OCI-LY7 (cell line): Measurements from ENCODE around the gene SYT2.

ENCODE experiments used
- EZH2phosphoT487 ChIP-seq: fragments of 200-600 bp; sonication (generic); IDR thresholded peaks from 2 replicates; pipeline ENCODE4 v1.6.1; 2018; ENCODE audit warnings: low read depth, borderline replicate concordance, mild to moderate bottlenecking, mixed run types, antibody characterized with exemption, low read length, moderate library complexity, mixed read lengths
- TF ChIP-seq, protein P1 (sequence below): fragments of 200-600 bp; sonication (generic); conservative IDR thresholded peaks from 2 replicates; pipeline ENCODE4 v1.5.1; 2014; ENCODE audit warnings: mild to moderate bottlenecking, antibody characterized with exemption, low read length, moderate library complexity, mixed read lengths

DNA sequence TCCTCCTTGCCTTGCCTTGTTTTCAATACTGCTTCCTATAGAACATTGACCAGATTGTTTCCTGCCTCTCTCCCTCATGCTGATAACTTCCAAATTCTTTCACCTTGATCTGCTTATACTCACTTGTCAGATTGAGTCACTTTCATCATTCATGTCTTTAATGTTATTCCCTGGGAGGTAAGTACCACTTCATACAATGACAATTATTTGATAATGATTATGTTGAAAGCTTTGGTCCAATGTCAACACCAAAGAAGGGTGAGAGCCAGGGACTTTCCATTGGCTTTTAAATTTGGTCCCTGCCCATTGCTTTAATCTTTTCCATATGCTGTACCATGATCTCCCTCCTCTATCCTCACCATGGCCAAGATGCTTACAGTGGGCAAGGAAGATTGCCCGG, 137.4 kb downstream of the SYT2 start:
- TF ChIP-seq, protein P1, sequence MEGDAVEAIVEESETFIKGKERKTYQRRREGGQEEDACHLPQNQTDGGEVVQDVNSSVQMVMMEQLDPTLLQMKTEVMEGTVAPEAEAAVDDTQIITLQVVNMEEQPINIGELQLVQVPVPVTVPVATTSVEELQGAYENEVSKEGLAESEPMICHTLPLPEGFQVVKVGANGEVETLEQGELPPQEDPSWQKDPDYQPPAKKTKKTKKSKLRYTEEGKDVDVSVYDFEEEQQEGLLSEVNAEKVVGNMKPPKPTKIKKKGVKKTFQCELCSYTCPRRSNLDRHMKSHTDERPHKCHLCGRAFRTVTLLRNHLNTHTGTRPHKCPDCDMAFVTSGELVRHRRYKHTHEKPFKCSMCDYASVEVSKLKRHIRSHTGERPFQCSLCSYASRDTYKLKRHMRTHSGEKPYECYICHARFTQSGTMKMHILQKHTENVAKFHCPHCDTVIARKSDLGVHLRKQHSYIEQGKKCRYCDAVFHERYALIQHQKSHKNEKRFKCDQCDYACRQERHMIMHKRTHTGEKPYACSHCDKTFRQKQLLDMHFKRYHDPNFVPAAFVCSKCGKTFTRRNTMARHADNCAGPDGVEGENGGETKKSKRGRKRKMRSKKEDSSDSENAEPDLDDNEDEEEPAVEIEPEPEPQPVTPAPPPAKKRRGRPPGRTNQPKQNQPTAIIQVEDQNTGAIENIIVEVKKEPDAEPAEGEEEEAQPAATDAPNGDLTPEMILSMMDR, result no peak
- TF ChIP-seq EZH2phosphoT487, result no peak
